HG02642 (cell line): Measurements from ENCODE around the gene CDC5L.

Source experiments
- ATAC-seq: cut with Tn5 transposase; IDR thresholded peaks from one replicate; pipeline ENCODE4 v1.9.1; 2021; ENCODE audit warnings: mild to moderate bottlenecking; ENCODE audit not compliant: unreplicated experiment, poor library complexity

CDC5L gene

GRCh38 chr6:44472250-44472945 is 84.9 kb downstream of the CDC5L start:
- no peak for ATAC-seq

- ATAC-seq: no peak
Observed at GRCh38 chr6:44473393-44474189, 86.1 kb downstream of the CDC5L start.

- ATAC-seq: no peak
Observed at GRCh38 chr6:44474190-44474631, 86.7 kb downstream of the CDC5L start.

GRCh38 chr6:44474643-44475042 is 87.1 kb downstream of the CDC5L start:
- no peak for ATAC-seq

- no peak for ATAC-seq
Observed at GRCh38 chr6:44475417-44475778, 87.9 kb downstream of the CDC5L start.

- ATAC-seq: peak; percentile 73
Observed at GRCh38 chr6:44475779-44476434, 88.4 kb downstream of the CDC5L start.

- ATAC-seq: no peak
Observed at GRCh38 chr6:44476849-44477248, 89.3 kb downstream of the CDC5L start.

- ATAC-seq: no peak
Observed at GRCh38 chr6:44477293-44477894, 89.9 kb downstream of the CDC5L start.

- no peak for ATAC-seq
Observed at GRCh38 chr6:44478158-44478557, 90.7 kb downstream of the CDC5L start.

GRCh38 chr6:44478591-44479254 is 91.2 kb downstream of the CDC5L start:
- no peak for ATAC-seq

GRCh38 chr6:44480097-44480541 is 92.6 kb downstream of the CDC5L start:
- no peak for ATAC-seq

GRCh38 chr6:44481056-44481455 is 93.5 kb downstream of the CDC5L start:
- no peak for ATAC-seq

GRCh38 chr6:44481760-44482159 is 94.3 kb downstream of the CDC5L start:
- ATAC-seq: no peak

GRCh38 chr6:44485601-44486401 is 98.3 kb downstream of the CDC5L start:
- no peak for ATAC-seq

GRCh38 chr6:44487002-44487401 is 99.5 kb downstream of the CDC5L start:
- no peak for ATAC-seq

- ATAC-seq: no peak
Observed at GRCh38 chr6:44487586-44487985, 100.1 kb downstream of the CDC5L start.

GRCh38 chr6:44489910-44490604 is 102.6 kb downstream of the CDC5L start:
- no peak for ATAC-seq

- no peak for ATAC-seq
Observed at GRCh38 chr6:44493132-44493531, 105.6 kb downstream of the CDC5L start.

GRCh38 chr6:44493593-44493992 is 106.1 kb downstream of the CDC5L start:
- ATAC-seq: no peak
